Stimulated activated CD4-positive, alpha-beta T cell treated with anti-CD3 and anti-CD28 coated beads, Interleukin-2, amount 100 ng/mL, for 4 hours (primary cell): Measurements from ENCODE around the gene ZNF148.

ENCODE experiments used
- DNase-seq: peaks from one replicate; pipeline ENCODE4 v3.0.0-alpha.2; 2020; ENCODE audit warnings: low read depth

Gene ZNF148

DNA sequence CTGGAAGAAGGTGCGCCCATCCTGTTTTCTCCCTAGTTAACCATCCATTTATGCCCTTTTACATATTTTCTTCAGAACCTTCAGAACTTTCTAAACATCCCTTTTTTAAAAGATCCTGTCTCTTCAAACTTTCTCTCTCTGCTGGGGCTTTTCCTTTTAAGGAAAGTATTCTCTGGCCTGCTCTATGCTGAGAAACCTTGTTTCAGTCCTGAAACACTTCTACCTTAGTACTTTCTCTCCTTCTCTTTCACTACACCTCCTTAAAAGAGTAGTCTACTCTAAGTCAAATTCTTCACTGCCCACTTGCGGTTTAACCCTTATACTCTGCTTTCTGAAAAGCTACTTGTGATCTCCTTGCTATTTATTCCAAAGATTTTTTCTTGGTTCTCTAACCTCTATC is 97.0 kb downstream of the ZNF148 start:
- DNase-seq: no peak

DNA sequence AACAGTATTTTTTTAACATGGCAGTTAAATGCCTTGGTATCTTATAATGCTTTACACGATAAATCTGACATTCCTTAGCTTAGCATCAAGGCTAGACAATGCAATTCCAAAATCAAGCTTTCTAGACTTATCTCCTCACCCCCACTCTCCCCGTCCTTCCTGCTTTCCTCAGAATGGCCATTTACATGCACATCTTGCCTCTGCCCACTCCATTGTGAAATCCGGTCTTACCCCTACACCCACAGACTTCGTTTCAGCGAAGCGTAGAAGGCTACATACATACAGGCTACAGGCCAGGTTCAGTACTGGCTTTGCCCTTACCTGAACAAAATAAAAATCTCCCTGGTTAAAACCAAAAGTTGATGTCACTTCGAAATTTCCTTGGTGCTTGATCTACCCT is 104.0 kb downstream of the ZNF148 start:
- DNase-seq: no peak

DNA sequence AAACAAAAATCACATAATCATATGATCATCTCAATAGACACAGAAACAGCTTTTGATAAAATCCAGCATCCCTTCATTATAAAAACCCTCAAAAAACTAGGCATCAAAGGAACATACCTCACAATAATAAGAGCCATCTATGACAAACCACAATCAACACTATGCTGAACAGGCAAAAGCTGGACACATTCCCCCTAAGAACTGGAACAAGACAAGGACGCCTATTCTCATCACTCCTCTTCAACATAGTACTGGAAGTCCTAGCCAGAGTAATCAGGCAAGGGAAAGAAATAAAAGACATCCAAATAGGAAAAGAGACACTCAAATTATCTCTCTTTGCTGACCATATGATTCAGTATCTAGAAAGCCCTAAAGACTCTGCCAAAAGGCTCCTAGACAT is 107.7 kb downstream of the ZNF148 start:
- no peak for DNase-seq

DNA sequence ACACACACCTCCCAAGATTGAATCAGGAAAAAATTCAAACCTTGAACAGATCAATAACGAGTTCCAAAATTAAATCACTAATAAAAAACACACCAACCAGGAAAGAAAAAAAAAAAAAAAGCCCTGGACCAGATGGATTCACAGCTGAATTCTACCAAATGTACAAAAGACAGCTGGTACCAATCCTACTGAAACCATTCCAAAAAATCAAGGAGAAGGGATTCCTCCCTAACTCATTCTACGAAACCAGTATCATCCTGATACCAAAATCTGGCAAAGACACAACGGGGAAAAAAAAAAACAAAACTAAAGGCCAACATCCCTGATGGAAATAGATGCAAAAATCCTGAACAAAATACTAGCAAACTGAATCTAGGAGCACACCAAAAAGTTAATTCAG is 108.2 kb downstream of the ZNF148 start:
- no peak for DNase-seq

DNA sequence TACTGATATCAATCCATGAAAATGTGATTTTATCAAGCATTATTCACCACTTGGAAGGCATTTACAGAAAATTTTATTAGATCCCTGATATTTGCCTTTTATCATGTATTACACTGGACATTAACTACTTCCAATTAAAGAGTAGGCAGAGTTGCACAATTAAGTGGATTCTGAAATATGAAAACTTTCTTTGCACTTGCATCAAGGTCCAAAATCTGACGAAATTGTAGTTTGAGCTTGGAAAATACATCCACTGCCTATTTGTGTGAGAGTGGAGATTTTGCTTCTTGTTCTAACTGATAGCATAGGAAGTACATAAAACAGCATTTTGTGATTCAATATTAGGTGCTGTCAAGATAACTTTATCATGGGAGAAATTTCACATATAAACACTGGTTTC is 113.0 kb downstream of the ZNF148 start:
- no peak for DNase-seq

DNA sequence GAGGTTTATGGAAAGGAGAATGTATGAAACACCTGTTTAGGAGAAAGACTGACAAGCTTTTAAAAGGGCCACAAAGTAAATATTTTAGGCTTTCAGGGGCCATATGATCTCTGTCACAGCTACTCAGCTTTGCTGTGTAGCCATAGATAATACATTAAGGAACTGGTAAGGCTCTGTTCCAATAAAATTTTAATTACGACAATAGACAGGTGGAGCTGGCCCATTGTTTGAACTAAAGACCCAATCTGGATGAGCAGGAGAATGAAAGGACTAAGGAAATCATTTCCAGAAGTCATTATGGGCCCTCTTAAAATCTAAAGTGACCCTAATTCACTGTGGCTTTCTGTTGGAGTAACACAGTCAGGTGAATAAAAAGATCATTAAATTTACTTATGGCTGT is 114.1 kb downstream of the ZNF148 start:
- DNase-seq: no peak

DNA sequence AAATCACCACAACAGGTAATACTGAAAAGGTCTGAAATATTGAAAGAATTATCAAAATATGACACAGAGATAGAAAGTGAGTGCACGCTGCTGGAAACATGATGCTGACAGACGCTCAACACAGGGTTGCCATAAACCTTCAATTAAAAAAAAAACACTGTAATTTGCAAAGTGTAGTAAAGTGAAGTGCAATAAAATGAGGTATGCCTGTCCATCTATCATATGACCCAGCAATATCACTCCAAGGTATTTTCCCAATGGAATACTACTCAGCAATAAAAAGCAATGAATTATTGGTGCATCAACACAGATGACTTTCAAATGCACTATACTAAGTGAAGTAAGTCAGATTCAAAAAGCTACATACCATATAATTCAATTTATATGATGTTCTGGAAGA is 115.0 kb downstream of the ZNF148 start:
- no peak for DNase-seq

DNA sequence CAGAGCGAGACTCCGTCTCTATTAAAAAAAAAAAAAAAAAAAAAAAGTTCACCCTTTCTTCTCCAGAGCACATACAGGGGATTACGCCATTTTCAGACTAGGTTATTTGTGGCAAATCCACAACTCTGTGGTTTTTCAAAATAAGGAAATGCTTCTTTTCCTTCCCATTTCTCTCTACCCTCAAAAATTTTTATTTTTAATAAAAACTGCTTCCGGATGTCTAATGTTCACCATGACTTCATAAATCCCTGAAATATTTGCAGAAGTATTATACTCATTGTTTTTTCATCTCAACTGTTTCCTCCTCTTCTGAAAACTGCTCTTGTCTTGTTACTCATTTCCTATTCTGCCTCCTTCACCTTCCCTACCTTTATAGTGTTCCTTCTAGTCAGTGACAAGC is 117.6 kb downstream of the ZNF148 start:
- no peak for DNase-seq

DNA sequence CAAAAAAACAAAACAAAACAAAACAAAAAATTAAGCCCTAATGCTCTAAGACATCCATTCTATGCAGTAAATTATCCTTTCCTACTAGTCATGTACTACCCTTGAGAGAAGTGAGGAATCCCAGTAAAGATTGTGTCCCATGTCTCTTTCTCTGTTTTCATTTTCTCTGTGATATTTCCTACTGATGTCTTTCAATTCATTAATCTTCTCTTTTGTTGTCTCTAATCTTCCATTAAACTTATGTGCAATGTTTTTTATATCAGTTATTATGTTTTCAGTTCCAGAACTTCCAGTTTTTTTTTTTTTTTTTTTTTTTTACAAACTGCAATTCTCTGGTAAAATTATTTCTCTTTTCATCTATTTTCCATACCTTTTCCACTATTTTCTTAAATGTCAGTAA is 118.5 kb downstream of the ZNF148 start:
- no peak for DNase-seq

DNA sequence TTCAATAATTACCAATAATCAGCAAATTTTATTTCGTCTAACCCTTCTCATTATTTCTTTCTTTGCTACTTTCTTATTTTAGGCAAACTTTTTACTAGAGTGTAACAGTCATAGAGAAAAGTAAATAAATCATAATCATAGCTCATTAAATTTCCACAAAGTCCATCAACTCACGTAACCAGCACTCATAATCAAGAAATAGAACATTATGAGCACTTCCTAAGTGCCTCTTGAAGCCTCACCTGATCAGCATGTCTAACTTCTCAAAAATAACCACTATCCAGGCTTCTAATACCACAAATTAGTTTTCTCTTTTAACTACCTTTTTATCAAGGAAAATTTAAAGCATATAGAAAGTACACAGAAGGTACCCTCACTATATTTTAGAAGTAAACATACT is 124.2 kb downstream of the ZNF148 start:
- DNase-seq: no peak

DNA sequence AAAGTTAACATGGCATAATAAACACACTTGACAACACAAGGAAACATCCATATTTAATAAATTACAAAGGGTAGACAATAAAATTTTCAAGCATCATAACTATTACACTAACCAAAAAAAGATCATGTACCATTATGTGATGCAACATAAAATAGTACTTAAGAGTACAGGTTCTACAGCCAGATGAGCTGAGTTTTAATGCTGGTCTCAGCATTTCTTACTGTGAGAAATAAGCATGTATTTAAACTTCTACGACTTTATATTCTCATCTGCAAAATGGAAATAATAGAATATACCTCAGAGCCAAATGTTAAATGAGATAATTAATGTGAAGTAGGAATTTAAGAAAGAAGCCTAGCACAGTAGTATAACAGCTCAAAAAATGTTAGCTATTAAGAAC is 128.9 kb downstream of the ZNF148 start:
- no peak for DNase-seq

DNA sequence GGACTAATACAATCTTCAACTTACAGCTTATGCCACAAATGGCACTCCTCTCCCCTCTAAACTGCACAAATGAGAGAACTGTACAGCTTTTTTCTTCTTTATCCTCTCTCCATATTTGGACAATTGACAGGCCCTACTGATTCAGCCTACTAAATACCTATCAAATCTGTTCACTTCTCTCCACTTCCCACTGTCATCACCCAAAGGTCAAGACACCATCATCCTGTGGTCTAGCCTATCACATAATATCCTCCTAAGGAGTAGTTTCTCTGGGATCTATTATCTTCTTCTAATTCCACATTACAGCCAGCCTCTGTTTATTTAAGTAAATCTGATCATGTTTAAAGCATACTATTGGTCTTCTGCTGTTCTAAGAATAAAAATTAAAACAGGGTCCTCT is 129.6 kb downstream of the ZNF148 start:
- DNase-seq: no peak

DNA sequence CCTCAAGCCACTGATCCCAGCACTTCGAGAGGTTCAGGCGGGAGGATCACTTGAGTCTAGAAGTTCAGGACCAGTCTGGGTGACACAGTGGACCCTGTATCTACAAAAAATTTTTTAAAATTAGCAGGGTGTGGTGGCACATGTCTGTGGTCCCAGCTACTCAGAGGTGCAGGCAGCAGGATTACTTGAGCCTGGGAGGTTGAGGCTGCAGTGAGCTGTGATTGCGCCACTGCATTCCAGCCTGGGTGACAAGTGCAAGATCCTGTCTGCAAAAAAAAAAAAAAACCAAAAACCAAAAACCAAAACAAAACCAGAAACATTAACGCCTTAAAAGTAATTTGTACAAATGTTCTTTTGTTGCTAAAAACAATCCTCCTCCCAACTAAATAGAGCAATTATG is 134.6 kb downstream of the ZNF148 start:
- DNase-seq: no peak

DNA sequence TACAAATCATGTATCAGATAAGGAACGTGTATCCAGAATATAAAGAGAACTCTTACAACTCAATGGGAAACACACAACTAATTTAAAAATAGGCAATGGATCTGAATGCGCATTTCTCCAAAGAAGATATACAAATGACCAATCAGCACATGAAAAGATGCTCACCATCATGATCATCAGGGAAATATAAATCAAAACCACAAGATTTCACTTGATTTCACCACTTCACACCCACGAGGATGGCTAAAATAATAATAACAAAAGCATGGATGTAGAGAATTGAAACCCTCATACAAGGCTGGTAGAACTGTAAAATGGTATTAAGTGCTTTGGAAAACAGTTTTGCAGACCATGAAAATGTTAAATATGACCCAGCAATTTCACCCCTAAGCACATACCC is 135.9 kb downstream of the ZNF148 start:
- DNase-seq: no peak

DNA sequence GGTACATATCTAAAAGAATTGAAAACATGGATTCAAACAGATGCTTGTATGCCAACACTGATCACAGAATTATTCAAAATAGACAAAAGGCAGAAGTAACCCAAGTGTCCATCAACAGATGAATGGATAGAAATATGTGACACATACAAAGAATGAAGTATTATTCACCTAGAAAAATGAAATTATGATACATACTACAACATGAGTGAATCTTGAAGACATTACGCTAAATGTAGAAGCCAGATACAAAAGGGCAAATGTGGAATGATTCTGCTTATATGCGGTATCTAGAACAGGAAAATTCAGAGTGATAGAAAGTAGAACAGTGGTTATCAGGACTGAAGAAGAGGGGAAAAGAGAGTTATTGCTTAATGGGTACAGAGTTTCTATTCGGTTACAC is 136.4 kb downstream of the ZNF148 start:
- DNase-seq: no peak

DNA sequence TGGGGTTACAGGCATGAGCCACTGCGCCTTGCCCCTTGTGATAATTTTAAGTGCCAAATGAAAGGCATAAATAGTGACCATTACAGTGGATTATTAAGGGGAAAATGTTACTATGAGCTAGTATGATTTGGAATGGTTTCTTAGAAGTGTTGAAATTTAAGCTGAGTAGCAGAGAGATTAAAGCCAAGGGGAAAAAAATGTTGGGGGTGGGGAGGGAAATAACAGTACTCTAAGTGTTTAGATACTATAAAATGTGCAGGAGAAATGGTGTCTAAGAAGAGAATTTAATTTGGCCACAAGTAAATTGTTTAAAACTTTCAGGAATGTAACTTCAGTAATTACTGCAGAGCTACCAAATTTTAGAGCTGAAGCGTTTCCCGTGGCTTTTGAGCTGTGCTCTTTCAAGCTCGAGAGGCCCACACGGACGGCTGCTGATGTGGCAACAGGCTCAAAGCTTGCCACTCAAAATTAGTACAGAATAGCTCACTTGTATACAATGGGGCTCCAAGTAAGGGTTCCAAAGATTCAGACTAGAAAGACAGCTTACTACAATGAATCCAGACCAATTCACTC is 138.7 kb downstream of the ZNF148 start:
- no peak for DNase-seq

DNA sequence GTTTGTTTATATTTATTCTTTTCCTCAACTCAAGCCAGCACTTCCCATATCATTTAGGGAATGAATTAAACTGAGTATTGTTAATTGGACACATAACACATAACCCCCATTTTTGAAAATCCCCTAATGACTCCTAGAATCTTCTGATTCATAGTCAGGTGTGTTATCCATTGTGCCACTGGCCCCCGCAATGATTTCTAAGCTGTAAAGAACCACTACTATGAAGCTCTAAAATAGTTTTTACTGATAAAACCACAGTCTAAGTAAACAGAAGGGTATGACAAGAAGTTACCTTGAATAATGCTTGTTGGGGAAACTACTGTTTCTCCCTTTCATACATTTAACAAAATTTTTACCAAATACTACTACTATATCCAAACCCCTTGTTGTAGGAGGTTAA is 140.3 kb downstream of the ZNF148 start:
- no peak for DNase-seq

DNA sequence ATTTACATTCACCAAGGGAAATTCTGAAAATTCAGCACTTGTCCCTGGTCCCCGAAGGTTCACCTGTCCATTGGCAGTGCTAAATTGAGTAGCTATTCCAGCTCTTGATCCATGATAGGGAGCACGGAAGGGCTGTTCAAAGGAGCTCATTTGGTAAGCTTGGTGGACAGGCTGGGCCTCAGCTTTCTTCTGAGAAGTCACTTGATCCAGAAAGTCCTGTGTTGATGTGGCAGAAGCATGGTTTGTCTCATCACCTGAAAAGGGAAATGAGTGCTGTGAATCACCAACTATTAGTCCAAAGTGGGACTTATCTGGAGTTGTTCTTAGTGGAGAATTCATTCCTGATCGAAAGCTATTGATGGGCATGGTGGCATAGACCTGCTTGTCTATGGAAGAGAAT is 142.7 kb downstream of the ZNF148 start:
- DNase-seq: no peak

DNA sequence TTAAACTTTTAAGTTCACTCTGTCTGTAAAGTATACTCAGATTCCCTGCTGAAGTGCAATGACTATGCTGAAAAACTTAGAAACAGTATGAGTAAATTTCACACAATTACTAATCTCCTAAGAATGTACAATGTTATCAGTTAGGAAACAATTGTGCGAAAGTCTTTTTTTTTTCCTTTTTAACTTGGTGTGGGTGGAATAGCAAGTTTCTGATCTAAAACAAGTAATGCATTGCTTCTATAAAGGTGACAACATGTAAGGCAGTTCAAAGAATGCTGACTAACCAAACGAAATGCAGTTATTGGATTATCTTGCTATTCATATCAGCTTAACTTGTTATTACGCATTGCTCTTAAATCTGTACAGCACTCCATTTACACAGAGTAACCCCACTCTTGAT is 143.2 kb downstream of the ZNF148 start:
- DNase-seq: no peak

DNA sequence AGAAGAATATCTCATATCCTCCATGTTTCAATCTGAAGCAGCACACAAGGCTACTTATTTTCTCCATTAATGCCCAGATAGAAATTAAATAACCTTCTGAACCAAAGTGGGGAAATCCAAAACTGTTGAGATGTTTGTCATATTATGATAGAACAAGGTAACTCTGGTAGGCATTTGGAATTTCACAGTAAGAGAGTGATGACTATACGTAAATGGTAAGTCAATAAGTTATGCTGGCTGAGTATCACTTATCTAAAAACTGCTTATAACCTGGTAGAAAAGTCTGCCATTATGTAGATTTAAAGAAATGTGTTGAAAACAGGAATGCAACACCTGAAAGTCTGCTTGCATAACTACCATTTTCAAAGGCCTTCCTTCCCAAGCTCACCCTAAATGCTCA is 145.4 kb downstream of the ZNF148 start:
- DNase-seq: no peak

DNA sequence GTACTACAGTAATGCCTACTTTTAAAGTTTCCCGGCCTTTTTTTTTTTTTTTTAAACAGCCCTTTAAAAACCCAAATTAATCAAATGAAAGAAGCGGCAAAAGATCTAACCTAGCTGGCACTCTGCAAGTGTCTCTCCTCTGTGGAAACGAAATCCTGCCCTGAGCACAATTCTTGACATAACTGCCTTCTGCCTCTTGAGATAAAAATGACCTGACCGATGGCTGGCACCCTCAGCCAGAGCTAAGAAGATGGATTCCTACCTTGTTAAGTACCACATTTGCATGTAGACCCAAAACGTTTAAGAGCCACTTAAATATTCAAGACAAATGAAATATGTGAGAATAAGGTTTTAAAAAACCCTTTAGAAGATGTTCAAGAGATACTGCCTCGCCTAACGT is 146.0 kb downstream of the ZNF148 start:
- no peak for DNase-seq

DNA sequence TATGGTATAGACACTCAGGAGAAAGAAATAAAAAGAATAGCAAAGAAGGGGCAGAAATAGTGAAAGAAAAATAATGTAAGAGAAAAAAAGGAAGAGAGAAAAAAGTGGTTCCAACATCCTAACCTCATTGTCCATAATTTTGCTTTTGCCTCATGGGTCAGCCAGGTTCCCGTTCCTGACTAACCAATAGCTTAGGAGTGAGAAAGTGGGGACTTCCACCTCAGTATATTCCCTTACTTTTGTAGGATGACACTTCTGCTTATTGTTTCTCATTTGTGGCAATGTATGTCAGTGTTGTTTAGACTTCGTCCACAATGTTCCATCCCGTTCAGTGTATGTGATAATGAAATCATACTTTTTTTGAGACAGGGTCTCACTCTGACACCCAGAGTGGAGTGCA is 153.3 kb downstream of the ZNF148 start:
- DNase-seq: no peak

DNA sequence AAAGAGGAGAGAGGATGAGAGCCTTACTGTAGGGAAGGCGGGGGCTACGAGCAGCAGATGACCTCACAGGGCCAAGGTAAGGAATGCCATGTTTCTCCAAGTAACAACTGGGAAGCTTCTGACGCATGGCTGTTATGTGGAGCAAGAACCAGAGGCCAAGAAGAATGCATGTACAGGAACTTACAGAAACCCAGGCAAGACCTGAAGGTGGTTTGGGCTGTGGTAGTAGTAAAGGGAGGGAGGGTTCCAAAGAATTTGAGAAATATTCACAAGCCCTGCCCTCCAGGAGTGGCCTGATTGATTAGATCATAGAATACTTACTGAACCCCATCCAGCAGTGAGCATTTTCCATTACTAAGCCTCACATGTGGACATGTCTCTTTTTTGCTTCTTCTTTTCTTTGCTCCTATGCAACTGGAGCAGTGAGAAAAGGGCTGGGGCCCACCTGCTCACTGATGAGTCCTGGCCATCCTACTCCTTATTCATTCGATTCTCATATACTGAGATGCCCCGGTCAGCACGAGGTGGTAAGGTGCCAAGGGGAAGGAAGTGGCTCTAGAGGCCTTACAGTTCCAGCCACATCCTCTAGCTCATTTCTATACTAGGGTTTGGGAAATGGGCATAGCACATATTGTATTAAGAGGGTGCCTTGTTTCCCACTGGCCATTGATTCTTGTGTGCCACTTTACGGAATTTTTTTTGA is 154.2 kb downstream of the ZNF148 start:
- no peak for DNase-seq

DNA sequence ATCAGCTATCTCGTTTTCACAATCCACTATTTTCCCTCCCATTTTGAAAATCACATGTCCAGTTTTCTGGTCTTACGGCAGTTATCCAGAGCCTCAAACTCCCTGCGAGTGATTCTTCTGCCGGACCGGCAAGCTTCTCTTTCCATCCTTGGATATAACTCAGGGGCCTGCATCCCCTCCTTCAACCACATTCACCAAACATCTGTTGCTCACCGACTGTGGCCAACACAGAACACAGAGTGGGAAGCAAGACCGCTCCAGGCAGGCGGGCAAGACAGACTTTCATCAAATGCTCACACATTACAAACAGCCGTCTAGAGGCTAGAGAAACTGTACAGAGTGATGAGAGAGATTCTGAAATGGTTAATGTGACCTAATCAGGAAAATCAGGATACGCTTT is 154.9 kb downstream of the ZNF148 start:
- DNase-seq: no peak
